Stomach (tissue), 4 donors: ENCODE data around the gene DRD4.

ENCODE experiments used
- CTCF ChIP-seq, 7 experiments: fragments of 450-650 bp in 4 of 7; fragments of 200-600 bp in 3 of 7; sonication (generic) in 3 of 7; IDR thresholded peaks; one replicate each; pipeline ENCODE4 v1.5.1; 2016 to 2019; ENCODE audit warnings: antibody characterized with exemption in 7 of 7, control low read depth in 2 of 7, mild to moderate bottlenecking in 1 of 7
- EP300 ChIP-seq: sonication (generic); formaldehyde crosslinking; IDR thresholded peaks from one replicate; pipeline ENCODE4 v1.6.1; 2017; ENCODE audit warnings: antibody characterized with exemption
- POLR2AphosphoS5 ChIP-seq, 3 donors: sonication (generic); formaldehyde crosslinking; IDR thresholded peaks; one replicate each; pipeline ENCODE4 v1.6.1; 2016; ENCODE audit warnings: antibody characterized with exemption in 3 of 3

- TF ChIP-seq EP300 (no peak), CTCF (IDR thresholded peaks at IDR 0.05) (no peak), POLR2AphosphoS5 (IDR thresholded peaks at IDR 0.05) (no peak)
Observed at GRCh38 chr11:587978-588380, 49.1 kb upstream of the DRD4 start.
